Measurements from ENCODE around the gene DISC1. TPM values are rescaled to one million over a fixed set of nuclear protein-coding genes. Genes with fewer than 3 reads are reported as not detected.

Gene DISC1
- polyA plus RNA-seq, 1 experiment: 5.4 TPM

GRCh38 chr1:231921646-231922345 lies 295.2 kb downstream of the DISC1 start:
- no peak for DNase-seq (ENCODE audit: low read depth, low spot score)

GRCh38 chr1:231923491-231924041 lies 297.0 kb downstream of the DISC1 start:
- Histone ChIP-seq H3K27me3 (ENCODE audit: control insufficient read depth, insufficient read depth, low read length) (no peaks in the 10 kb centered on the region), H3K4me3 (ENCODE audit: low read depth, low read length) (no peak overlapping the region), H3K9me3 (ENCODE audit: control insufficient read depth, insufficient read depth, low read length) (no peaks in the 10 kb centered on the region), H3K27ac (ENCODE audit: low read depth, low read length) (no peak overlapping the region)
- DNase-seq (ENCODE audit: low read depth, low spot score): no peak
- POLR2A ChIA-PET: no interaction called here
- CTCF ChIA-PET: interaction anchor here (0.6 kb wide), 1 partner anchor 750 kb away, joined by 3 read pairs; no protein-coding TSS in a partner anchor
- TF ChIP-seq CTCF (IDR thresholded peaks at IDR 0.05; ENCODE audit: low read depth, low read length): no peak

More at GRCh38 chr1:231921646-231922345, 295.2 kb downstream of the DISC1 start:
- Histone ChIP-seq H3K9me3 (ENCODE audit: control insufficient read depth, insufficient read depth, low read length) (no peaks in the 10 kb centered on the region), H3K27me3 (ENCODE audit: control insufficient read depth, insufficient read depth, low read length) (no peaks in the 10 kb centered on the region), H3K4me3 (ENCODE audit: low read depth, low read length) (no peak overlapping the region), H3K27ac (ENCODE audit: low read depth, low read length) (no peak overlapping the region)
- ChIA-PET POLR2A (no interaction called here), CTCF (interaction anchor here (1.1 kb wide), 1 partner anchor 10 kb away, joined by 3 read pairs; no protein-coding TSS in a partner anchor)
- no peak for TF ChIP-seq CTCF (IDR thresholded peaks at IDR 0.05; ENCODE audit: low read depth, low read length)

GRCh38 chr1:231924180-231924579 lies 297.6 kb downstream of the DISC1 start:
- DNase-seq (ENCODE audit: low read depth, low spot score): no peak
- CTCF ChIA-PET: no interaction called here
- H3K27ac ChIP-seq (ENCODE audit: low read depth, low read length): no peak overlapping the region

DNA sequence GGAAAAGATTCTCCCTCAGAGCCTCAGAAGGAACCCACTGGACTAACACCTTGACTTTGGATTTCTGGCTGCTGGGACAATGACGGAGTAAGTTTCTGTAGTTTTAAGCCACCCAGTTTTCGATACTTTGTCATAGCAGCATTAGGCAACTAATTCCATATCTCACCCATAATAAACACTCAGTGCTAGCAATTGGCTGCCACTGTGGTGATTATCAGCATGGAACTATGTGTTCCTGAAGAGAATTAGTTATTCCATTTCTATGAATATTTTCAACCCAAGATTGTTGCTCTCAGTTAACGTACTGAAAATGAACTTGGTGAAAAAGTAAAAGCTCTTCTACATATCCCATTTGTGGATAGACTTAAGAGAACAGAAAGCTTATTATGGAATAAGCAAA lies 299.3 kb downstream of the DISC1 start:
- TF ChIP-seq CTCF (IDR thresholded peaks at IDR 0.05; ENCODE audit: low read depth, low read length): no peak
- H3K9me3 ChIP-seq (ENCODE audit: control insufficient read depth, insufficient read depth, low read length): no peaks in the 10 kb centered on the region
- ChIA-PET POLR2A (no interaction called here), CTCF (interaction anchor here (0.6 kb wide), 1 partner anchor 567 kb away, joined by 3 read pairs; no protein-coding TSS in a partner anchor)
- no peaks in the 10 kb centered on the region for H3K27me3 ChIP-seq (ENCODE audit: control insufficient read depth, insufficient read depth, low read length)
- no peak overlapping the region for H3K27ac ChIP-seq (ENCODE audit: low read depth, low read length)
- no peak for DNase-seq (ENCODE audit: low read depth, low spot score)
- no peak overlapping the region for H3K4me3 ChIP-seq (ENCODE audit: low read depth, low read length)

More at GRCh38 chr1:231924180-231924579, 297.6 kb downstream of the DISC1 start:
- H3K9me3 ChIP-seq (ENCODE audit: control insufficient read depth, insufficient read depth, low read length): no peaks in the 10 kb centered on the region
- no peaks in the 10 kb centered on the region for H3K27me3 ChIP-seq (ENCODE audit: control insufficient read depth, insufficient read depth, low read length)
- POLR2A ChIA-PET: no interaction called here
- TF ChIP-seq CTCF (IDR thresholded peaks at IDR 0.05; ENCODE audit: low read depth, low read length): no peak
- H3K4me3 ChIP-seq (ENCODE audit: low read depth, low read length): no peak overlapping the region

- H3K27me3 ChIP-seq (ENCODE audit: control insufficient read depth, insufficient read depth, low read length): no peaks in the 10 kb centered on the region
- POLR2A ChIA-PET: no interaction called here
- no peaks in the 10 kb centered on the region for H3K9me3 ChIP-seq (ENCODE audit: control insufficient read depth, insufficient read depth, low read length)
- no peak overlapping the region for H3K27ac ChIP-seq (ENCODE audit: low read depth, low read length)
- H3K4me3 ChIP-seq (ENCODE audit: low read depth, low read length): no peak overlapping the region
- TF ChIP-seq CTCF (IDR thresholded peaks at IDR 0.05; ENCODE audit: low read depth, low read length): no peak
- DNase-seq (ENCODE audit: low read depth, low spot score): no peak
- CTCF ChIA-PET: interaction anchor here (0.6 kb wide), 1 partner anchor 568 kb away, joined by 3 read pairs; no protein-coding TSS in a partner anchor
Measured at GRCh38 chr1:231926340-231926739, 299.8 kb downstream of the DISC1 start.
